Measurements from ENCODE around the gene MACROD2.

- TF ChIP-seq, protein P1, sequence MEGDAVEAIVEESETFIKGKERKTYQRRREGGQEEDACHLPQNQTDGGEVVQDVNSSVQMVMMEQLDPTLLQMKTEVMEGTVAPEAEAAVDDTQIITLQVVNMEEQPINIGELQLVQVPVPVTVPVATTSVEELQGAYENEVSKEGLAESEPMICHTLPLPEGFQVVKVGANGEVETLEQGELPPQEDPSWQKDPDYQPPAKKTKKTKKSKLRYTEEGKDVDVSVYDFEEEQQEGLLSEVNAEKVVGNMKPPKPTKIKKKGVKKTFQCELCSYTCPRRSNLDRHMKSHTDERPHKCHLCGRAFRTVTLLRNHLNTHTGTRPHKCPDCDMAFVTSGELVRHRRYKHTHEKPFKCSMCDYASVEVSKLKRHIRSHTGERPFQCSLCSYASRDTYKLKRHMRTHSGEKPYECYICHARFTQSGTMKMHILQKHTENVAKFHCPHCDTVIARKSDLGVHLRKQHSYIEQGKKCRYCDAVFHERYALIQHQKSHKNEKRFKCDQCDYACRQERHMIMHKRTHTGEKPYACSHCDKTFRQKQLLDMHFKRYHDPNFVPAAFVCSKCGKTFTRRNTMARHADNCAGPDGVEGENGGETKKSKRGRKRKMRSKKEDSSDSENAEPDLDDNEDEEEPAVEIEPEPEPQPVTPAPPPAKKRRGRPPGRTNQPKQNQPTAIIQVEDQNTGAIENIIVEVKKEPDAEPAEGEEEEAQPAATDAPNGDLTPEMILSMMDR (conservative IDR thresholded peaks at IDR 0.05) = peak; percentile 26; the same call in 1 of the 2 replicates
- TF ChIP-seq ZFX (IDR thresholded peaks at IDR 0.05) = no peak
These were observed 953.1 kb downstream of the MACROD2 start for GRCh38 chr20:14948416-14948815.
